IMR-90 (cell line): ENCODE results near the gene LRRC9. TPM values are rescaled to one million over a fixed set of nuclear protein-coding genes. Genes with fewer than 3 reads are reported as not detected.

Source experiments
- ATAC-seq: fragments of 200-7000 bp; cut with Tn5 transposase; 2 replicates; pipeline ENCODE4 v1.9.1; 2020; ENCODE audit warnings: low read depth, mild to moderate bottlenecking, moderate library complexity
- BruUV-seq: library from RNA; stranded (reverse); fragments of 400-500 nt; replicated peaks from 2 replicates; lab custom pipeline; 2021; lab: Mats Ljungman, UMichigan
- CTCF ChIA-PET: fragments of 300-600 bp; formaldehyde crosslinking; extraction: SDS; loops from one replicate; lab custom pipeline; 2021; ENCODE audit warnings: antibody characterized with exemption; lab: Yijun Ruan, JAX
- POLR2A ChIA-PET: fragments of 300-600 bp; sonication (Branson Sonifier 250); formaldehyde crosslinking; loops from one replicate; lab custom pipeline; 2022; ENCODE audit warnings: antibody characterized with exemption; ENCODE audit not compliant: unreplicated experiment; lab: Charles Lee
- DNase-seq: peaks from one replicate; pipeline ENCODE4 v3.0.0; 2013
- H2AFZ ChIP-seq: replicated peaks from 2 replicates; pipeline ENCODE3; 2013; ENCODE audit warnings: low read length, mild to moderate bottlenecking; ENCODE audit not compliant: poor library complexity
- H2AK5ac ChIP-seq: 2 replicates; pipeline ENCODE4 v1.6.1; 2013; ENCODE audit warnings: low read depth, low read length, inconsistent platforms
- H2AK9ac ChIP-seq: replicated peaks from 2 replicates; pipeline ENCODE3; 2013; ENCODE audit warnings: mild to moderate bottlenecking, low read depth, low read length, moderate library complexity; ENCODE audit not compliant: poor library complexity
- H2BK120ac ChIP-seq: 2 replicates; pipeline ENCODE4 v1.6.1; 2013; ENCODE audit warnings: low read depth, low read length, inconsistent platforms
- H2BK15ac ChIP-seq: 3 replicates; pipeline ENCODE4 v1.6.1; 2013; ENCODE audit warnings: low read depth, low read length, inconsistent platforms
- H2BK20ac ChIP-seq: 2 replicates; pipeline ENCODE4 v1.6.1; 2013; ENCODE audit warnings: low read depth, mild to moderate bottlenecking, inconsistent platforms, low read length, moderate library complexity
- H2BK5ac ChIP-seq: 2 replicates; pipeline ENCODE4 v1.6.1; 2013; ENCODE audit warnings: mild to moderate bottlenecking, low read depth, low read length, inconsistent platforms; ENCODE audit not compliant: poor library complexity, severe bottlenecking
- H3K14ac ChIP-seq: replicated peaks from 2 replicates; pipeline ENCODE4 v1.6.1; 2013; ENCODE audit warnings: low read depth, low read length, inconsistent platforms
- H3K18ac ChIP-seq: 2 replicates; pipeline ENCODE4 v1.6.1; 2013; ENCODE audit warnings: low read depth, low read length, control low read depth
- H3K23ac ChIP-seq: 2 replicates; pipeline ENCODE4 v1.6.1; 2013; ENCODE audit warnings: low read depth, low read length, inconsistent platforms
- H3K27ac ChIP-seq: 2 replicates; pipeline ENCODE4 v1.5.1; 2013; ENCODE audit warnings: mild to moderate bottlenecking, control low read depth, low read length; ENCODE audit not compliant: insufficient read depth
- H3K27me3 ChIP-seq: 2 replicates; pipeline ENCODE4 v1.6.1; 2013; ENCODE audit warnings: low read length; ENCODE audit not compliant: control insufficient read depth, insufficient read depth
- H3K36me3 ChIP-seq: 2 replicates; pipeline ENCODE4 v1.6.1; 2013; ENCODE audit warnings: low read length, mixed read lengths; ENCODE audit not compliant: control insufficient read depth, insufficient read depth
- H3K4ac ChIP-seq: 2 replicates; pipeline ENCODE4 v1.6.1; 2013; ENCODE audit warnings: low read depth, low read length, inconsistent platforms
- H3K4me1 ChIP-seq: 2 replicates; pipeline ENCODE4 v1.6.1; 2013; ENCODE audit warnings: low read length, mixed read lengths; ENCODE audit not compliant: control insufficient read depth, insufficient read depth
- H3K4me2 ChIP-seq: 2 replicates; pipeline ENCODE4 v1.6.1; 2013; ENCODE audit warnings: low read depth, mild to moderate bottlenecking, control low read depth, low read length, moderate library complexity
- H3K4me3 ChIP-seq: 2 replicates; pipeline ENCODE4 v1.5.1; 2013; ENCODE audit warnings: low read depth, mild to moderate bottlenecking, control low read depth, low read length, moderate library complexity; ENCODE audit not compliant: insufficient read depth
- H3K56ac ChIP-seq: 2 replicates; pipeline ENCODE4 v1.6.1; 2013; ENCODE audit warnings: low read length, inconsistent platforms; ENCODE audit not compliant: insufficient read depth; ENCODE audit errors: extremely low read depth
- H3K79me1 ChIP-seq, 2 experiments: 2 replicates each; pipeline ENCODE4 v1.6.1; 2013; ENCODE audit warnings: low read length in 2 of 2, inconsistent platforms in 1 of 2, low read depth in 1 of 2
- H3K9ac ChIP-seq: 2 replicates; pipeline ENCODE4 v1.6.1; 2013; ENCODE audit warnings: low read depth, low read length, control low read depth
- H3K9me1 ChIP-seq: 2 replicates; pipeline ENCODE4 v1.6.1; 2013; ENCODE audit warnings: low read length, inconsistent platforms; ENCODE audit not compliant: insufficient read depth
- H3K9me3 ChIP-seq: 2 replicates; pipeline ENCODE4 v1.6.1; 2013; ENCODE audit warnings: low read length; ENCODE audit not compliant: control insufficient read depth, insufficient read depth
- H4K20me1 ChIP-seq: 2 replicates; pipeline ENCODE4 v1.6.1; 2013; ENCODE audit warnings: low read length, inconsistent platforms; ENCODE audit not compliant: insufficient read depth
- H4K5ac ChIP-seq: 2 replicates; pipeline ENCODE4 v1.6.1; 2013; ENCODE audit warnings: mild to moderate bottlenecking, low read depth, low read length, control low read depth
- H4K8ac ChIP-seq, 2 experiments: 2 replicates each; pipeline ENCODE4 v1.6.1; 2013; ENCODE audit warnings: low read depth in 2 of 2, low read length in 2 of 2, control low read depth in 1 of 2, inconsistent platforms in 1 of 2
- H4K91ac ChIP-seq: 2 replicates; pipeline ENCODE4 v1.6.1; 2013; ENCODE audit warnings: low read depth, low read length, inconsistent platforms; ENCODE audit not compliant: insufficient read depth
- BHLHE40 ChIP-seq: fragments of 150-350 bp; IDR thresholded peaks from 2 replicates; pipeline ENCODE4 v1.6.1; 2016; ENCODE audit warnings: mild to moderate bottlenecking, low read depth, low read length
- CEBPB ChIP-seq: IDR thresholded peaks from 2 replicates; pipeline ENCODE4 v1.6.1; 2012; ENCODE audit warnings: low read depth, low read length, improper control_type of control experiment
- CHD1 ChIP-seq: IDR thresholded peaks from 2 replicates; pipeline ENCODE4 v1.6.1; 2012; ENCODE audit warnings: low read depth, low read length, improper control_type of control experiment
- NFE2L2 ChIP-seq: fragments of 150-350 bp; IDR thresholded peaks from 2 replicates; pipeline ENCODE4 v1.6.1; 2016; ENCODE audit warnings: low read depth, mild to moderate bottlenecking, low read length
- RAD21 ChIP-seq: IDR thresholded peaks from 2 replicates; pipeline ENCODE4 v1.6.1; 2012; ENCODE audit warnings: low read length, improper control_type of control experiment
- WGBS, 2 experiments: methylation state at CpG; one replicate each; pipeline versions ENCODE4 v1.1.5 to v1.1.7; 2013; ENCODE audit warnings: missing lambda C conversion rate in 2 of 2; ENCODE audit not compliant: insufficient read length in 1 of 2; ENCODE audit errors: extremely low coverage in 2 of 2; 5-methylcytosine and 5-hydroxymethylcytosine counted together
- dilution Hi-C: fragments of 300-500 bp; cut with HindIII; formaldehyde crosslinking; loops from one replicate; pipeline ENCODE4 v1.14.3; 2018; ENCODE audit warnings: low sequenced_read_pairs; ENCODE audit not compliant: unreplicated experiment
- in situ Hi-C: fragments of 300-500 bp; cut with MboI; formaldehyde crosslinking; loops from 3 replicates; pipeline ENCODE4 v1.14.3; 2019; ENCODE audit warnings: low sequenced_read_pairs, inconsistent platforms, mixed read lengths
- intact Hi-C: fragments of 100-400 bp; cut with micrococcal nuclease; formaldehyde crosslinking; loops from 2 replicates; pipeline ENCODE4 v1.10.0; 2022
- polyA plus RNA-seq, 3 experiments: library from polyadenylated mRNA; depleted of rRNA; stranded (reverse); fragments of >200 nt; gene quantifications; 2 replicates each; pipeline ENCODE4 v1.2.3, GENCODE V29; 2012; ENCODE audit warnings: low replicate concordance in 1 of 3
- total RNA-seq: library from RNA; depleted of rRNA; stranded (reverse); fragments of >200 nt; gene quantifications from 2 replicates; pipeline ENCODE4 v1.2.3, GENCODE V29; 2012

The LRRC9 gene
- total and polyA plus RNA-seq, 2 of the 4 experiments (the other 2 are of a cell fraction), result not detected

DNA sequence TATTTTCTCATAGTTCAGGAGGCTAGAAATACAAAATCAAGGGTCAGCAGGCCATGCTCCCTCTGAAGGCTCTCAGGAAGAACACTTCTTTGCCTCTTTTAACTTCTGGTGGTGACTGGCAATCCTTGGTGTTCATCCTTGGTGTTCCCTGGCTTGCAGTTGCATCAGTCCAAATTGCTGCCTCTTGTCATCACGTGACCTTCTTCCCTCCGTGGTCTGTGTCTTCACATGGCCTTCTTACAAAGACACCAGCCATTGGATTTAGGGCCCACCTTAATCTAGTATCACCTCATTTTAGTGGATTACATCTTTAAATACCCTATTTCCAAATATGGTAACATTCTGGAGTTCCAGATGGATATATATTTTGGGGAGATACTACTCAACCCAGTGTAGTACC, 7.5 kb upstream of the LRRC9 start:
- ATAC-seq (no peak), DNase-seq (no peak)
- BruUV-seq, result no TSS peak
- Histone ChIP-seq H2AFZ (no peak overlapping the region), H3K14ac (no peak overlapping the region), H2BK120ac (no peak overlapping the region), H3K79me1 (no peaks in the 10 kb centered on the region), H3K18ac (no peak overlapping the region), H2AK9ac (no peak overlapping the region), H4K91ac (no peak overlapping the region), H2BK15ac (no peak overlapping the region), H3K27me3 (peaks cover 2% of the 10 kb centered on the region; the same call in 1 of the 2 replicates), H4K5ac (no peak overlapping the region), H3K4ac (no peak overlapping the region), H3K36me3 (no peaks in the 10 kb centered on the region), H3K4me3 (no peak overlapping the region), H3K27ac (no peak overlapping the region), H3K9me1 (no peaks in the 10 kb centered on the region), H3K4me1 (no peaks in the 10 kb centered on the region), H3K4me2 (no peak overlapping the region), H3K9ac (no peak overlapping the region), H2AK5ac (no peak overlapping the region), H2BK5ac (no peak overlapping the region), H4K20me1 (no peaks in the 10 kb centered on the region), H3K23ac (no peak overlapping the region), H4K8ac (no peak overlapping the region), H3K56ac (no peak overlapping the region), H3K9me3 (no peaks in the 10 kb centered on the region), H2BK20ac (no peak overlapping the region)
- 46% methylated on average over 2 of the region's 2 CpGs; no CpG with 5 or more reads in 1 of the 2 experiments for whole genome bisulfite sequencing, 2 experiments
- TF ChIP-seq CEBPB (no peak), NFE2L2 (no peak), BHLHE40 (no peak), CHD1 (no peak), RAD21 (no peak)
- ChIA-PET CTCF (interaction anchor here (0.5 kb wide), 1 partner anchor 119 kb away, joined by 3 read pairs; no protein-coding TSS in a partner anchor), POLR2A (no interaction called here)
- in situ Hi-C loops, result no loop called here
- dilution Hi-C loops, result no loop called here
- intact Hi-C loops, result no loop called here
